IPS-18c (cell line): ENCODE results near the gene SYT5.
"Not testable (repeated sequence)": the region's sequence is repeated elsewhere in the genome, so short reads cannot be mapped to it uniquely, and the experiment has no call there.

Source experiments
- H3K4me3 ChIP-seq: 2 replicates; pipeline ENCODE4 v1.7.0; 2013; ENCODE audit warnings: low read depth, mild to moderate bottlenecking, low read length, moderate library complexity; ENCODE audit not compliant: insufficient read depth
- H3K9me3 ChIP-seq: one replicate; pipeline ENCODE4 v1.6.1; 2013; ENCODE audit warnings: mild to moderate bottlenecking, low read length, moderate library complexity; ENCODE audit not compliant: control insufficient read depth, insufficient read depth

Gene SYT5

DNA sequence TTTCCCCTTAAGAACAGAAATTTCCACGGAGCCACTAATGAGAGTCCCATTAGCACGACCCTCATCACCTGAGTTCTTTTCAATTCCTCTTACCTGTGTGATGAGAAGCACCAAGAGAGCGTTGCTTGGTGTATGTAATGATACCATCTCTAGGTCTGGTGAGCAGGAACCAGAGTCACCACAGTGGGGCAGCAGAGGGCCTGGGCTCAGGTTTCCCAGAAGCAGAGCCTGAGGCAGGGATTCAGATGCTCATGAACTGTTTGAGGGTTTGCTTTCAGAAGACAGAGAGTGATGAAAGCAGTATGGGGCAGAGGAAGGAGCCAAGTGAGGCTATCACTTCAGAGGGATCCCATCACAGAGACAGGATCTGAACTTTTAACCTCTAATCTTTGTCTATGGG is 32.4 kb upstream of the SYT5 start:
- peaks cover 5% of the 10 kb centered on the region for H3K9me3 ChIP-seq
- no peak overlapping the region for H3K4me3 ChIP-seq

DNA sequence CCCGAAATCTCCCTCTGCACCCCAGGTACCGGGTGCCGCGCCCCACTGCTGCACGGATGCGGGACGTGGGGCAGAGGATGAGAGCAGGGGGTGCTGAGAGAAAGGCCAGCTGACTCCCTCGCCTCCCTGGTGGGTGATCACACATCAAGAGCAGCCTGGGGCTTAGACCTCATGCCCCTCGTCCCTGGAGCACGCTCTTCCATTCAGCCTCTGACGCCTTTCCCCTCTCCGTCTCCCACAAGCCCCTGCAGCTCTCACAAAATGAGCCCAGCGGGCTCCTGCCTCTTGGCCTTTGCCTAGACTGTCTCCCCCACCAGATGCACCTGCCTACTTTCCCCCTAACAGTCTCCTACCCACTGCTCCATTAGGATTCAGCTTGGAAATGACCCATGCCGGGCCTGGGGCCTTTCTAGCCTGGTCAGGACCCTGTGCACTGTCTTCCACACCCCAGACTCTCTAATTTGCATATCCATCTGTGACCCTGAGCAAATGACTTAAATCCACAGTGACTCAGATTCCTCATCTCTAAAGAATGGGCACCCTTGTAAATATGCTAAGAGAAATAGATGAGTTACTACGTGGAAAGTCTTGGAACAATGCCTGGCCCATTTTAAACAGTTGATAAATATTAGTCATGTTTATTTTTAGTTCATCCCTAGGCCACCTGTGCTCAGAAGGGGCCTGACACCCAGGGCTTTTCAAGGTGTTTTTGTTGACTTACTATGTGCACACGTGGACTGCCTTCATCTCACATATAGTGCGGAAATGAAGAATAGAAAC is 29.8 kb upstream of the SYT5 start:
- H3K4me3 ChIP-seq: no peak overlapping the region
- peaks cover 5% of the 10 kb centered on the region for H3K9me3 ChIP-seq

DNA sequence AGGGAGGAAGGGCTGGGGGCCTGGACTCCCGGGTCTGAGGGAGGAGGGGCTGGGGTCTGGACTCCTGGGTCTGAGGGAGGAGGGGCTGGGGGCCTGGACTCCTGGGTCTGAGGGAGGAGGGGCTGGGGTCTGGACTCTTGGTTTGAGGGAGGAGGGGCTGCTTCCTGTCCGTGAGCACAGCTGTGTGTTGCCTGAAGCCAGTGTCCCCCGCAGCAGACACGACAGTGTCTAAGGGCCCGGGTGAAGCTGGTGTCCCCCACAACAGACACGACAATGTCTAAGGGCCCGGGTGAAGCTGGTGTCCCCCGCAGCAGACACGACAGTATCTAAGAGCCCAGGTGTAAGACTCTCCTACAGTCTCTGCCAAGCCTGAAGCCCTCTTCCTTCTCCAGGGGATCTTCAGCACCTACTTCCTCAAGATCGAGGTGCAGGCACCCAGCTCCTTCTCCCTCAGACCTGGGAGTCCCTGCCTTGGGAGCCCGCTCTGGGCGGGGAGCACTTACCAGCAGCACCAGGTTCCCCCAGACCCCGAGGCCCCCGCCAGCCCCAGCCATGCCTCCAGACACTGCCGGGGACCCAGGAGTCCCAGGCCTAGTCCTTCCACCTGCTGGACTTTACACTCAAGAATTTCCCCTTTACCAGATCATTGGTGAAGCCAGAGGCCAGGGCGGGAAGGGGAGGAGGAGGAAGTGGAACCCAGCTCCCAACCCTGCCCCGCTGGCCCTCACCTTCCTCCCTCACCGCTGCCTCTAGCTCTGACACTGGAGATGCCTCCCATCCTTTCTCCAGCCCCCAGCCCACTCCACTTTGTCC is 29.0 kb upstream of the SYT5 start, which contains the start of gene PTPRH:
TSS of gene PTPRH (minus strand) at position 622 of the 813 bp plus-strand sequence. CDS start at position 554, 68 bp downstream.
- Histone ChIP-seq H3K9me3 (peaks cover 5% of the 10 kb centered on the region), H3K4me3 (no peak within 1 kb of the TSS)

DNA sequence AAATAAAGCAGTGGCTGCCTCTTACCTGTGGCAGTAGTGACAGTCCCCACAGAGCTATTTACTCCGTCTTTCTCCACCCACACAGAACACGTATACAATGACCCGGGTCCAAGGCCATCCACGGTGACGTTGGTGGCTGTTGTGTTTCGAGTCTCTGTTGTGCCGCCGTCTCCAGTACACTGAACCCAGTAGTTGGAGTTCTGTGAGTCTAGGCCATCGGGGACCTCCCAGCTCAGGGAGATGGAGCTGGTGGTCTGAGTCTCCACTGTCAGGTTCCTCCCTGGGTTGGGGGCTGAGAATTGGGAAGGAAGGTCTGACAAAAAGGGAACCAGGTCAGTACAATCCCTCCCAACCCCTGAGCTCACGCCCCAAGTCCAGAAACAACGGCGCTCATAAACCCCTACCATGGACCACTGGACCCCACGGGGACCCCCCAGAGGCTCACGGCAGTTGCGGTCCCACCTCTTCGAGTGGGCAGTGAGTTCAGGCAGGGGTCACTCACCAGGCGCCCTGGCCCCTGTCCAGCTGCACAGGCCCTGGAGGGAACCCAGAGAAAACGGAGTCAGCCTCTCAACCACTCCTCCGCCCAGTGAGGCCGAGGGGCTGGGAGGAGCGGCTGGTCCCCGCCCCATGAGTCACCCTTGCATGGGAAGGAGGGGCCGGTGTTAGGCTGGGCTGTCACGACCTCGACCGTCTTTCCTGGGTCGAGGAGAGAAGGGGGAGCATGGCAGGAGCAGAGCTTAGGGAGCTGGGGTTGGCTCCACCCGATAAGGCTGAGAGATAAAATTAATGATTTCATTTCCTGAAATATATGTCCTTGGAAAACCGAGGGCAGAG is 26.8 kb upstream of the SYT5 start:
- H3K4me3 ChIP-seq: peak overlapping the region; percentile 36; the same call in 1 of the 2 replicates

GRCh38 chr19:55202199-55202598 is 22.1 kb upstream of the SYT5 start:
- H3K4me3 ChIP-seq, H3K9me3 ChIP-seq: not testable (repeated sequence)

More for the DNA sequence above, 26.8 kb upstream of the SYT5 start:
- H3K9me3 ChIP-seq: no peaks in the 10 kb centered on the region

GRCh38 chr19:55199620-55200204 is 19.6 kb upstream of the SYT5 start:
- Histone ChIP-seq H3K4me3 (no peak overlapping the region), H3K9me3 (no peaks in the 10 kb centered on the region)

DNA sequence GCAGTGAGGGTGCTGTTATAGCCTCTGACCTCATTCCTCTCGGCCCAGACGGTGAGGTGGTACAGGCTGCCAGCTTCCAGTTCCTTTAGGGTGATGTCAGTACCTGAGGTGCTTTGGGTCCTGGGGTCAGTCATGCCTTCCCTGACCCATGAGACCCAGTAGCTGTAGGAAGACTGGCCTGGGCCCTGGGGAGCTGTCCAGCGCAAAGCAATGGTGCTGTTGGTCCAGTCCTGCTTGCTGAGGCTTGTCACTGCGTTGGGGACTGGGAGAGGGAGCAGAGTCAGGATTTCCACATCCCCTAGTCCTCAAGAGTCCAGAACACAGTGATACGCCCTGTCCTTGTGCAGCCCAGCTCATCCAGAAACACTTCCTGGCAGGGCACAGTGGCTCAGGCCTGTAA is 18.6 kb upstream of the SYT5 start:
- no peaks in the 10 kb centered on the region for H3K9me3 ChIP-seq
- no peak overlapping the region for H3K4me3 ChIP-seq

- H3K9me3 ChIP-seq: no peaks in the 10 kb centered on the region
- H3K4me3 ChIP-seq: no peak overlapping the region
These were observed 17.4 kb upstream of the SYT5 start for GRCh38 chr19:55197528-55197927.

DNA sequence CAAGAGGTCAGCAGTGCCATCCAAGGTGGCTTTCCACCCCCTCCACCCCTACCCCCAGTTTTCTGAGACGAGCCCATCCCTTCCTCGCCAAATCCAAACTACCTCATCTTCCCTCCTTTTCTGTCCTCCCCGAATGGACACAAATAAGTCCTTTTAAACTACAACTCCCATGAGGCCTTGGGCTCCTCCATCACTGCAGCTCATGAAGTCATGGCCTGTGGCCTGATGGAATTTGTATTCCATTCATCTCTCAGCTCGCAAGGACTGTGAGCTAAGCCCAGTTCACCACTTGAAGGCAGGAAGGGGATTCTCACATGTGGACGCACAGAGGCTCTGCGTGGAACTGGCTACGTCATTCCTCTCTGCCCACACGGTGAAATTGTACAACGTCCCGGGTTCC is 16.7 kb upstream of the SYT5 start:
- H3K4me3 ChIP-seq: no peak overlapping the region
- H3K9me3 ChIP-seq: no peaks in the 10 kb centered on the region

GRCh38 chr19:55193481-55193880 is 13.4 kb upstream of the SYT5 start:
- Histone ChIP-seq H3K4me3 (no peak overlapping the region), H3K9me3 (no peaks in the 10 kb centered on the region)

- Histone ChIP-seq H3K4me3 (no peak overlapping the region), H3K9me3 (no peaks in the 10 kb centered on the region)
These were observed 9.3 kb upstream of the SYT5 start for GRCh38 chr19:55189403-55189835.

GRCh38 chr19:55188625-55189024 is 8.5 kb upstream of the SYT5 start:
- no peaks in the 10 kb centered on the region for H3K9me3 ChIP-seq

DNA sequence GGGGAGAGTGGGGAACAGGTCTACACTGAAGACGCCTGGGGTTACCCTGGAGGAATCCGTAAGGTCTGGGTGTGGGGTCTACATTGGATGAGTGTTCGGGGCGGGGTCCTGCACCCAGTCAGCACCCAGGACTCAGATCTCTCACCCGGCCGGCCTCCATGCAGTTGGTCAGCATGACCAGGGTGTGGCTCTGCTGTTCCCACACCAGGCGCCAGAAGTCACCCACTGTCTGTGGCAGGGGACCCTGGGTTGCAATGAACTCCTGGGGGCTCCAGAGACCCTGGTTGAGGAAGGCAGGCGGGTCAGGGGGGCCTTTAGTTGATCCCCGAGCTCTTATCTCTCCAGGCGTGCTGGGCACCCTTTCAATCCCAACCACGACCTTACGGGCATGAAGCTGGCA is 6.0 kb upstream of the SYT5 start:
- peaks cover 3% of the 10 kb centered on the region for H3K9me3 ChIP-seq
- no peak overlapping the region for H3K4me3 ChIP-seq

More at GRCh38 chr19:55188625-55189024, 8.5 kb upstream of the SYT5 start:
- H3K4me3 ChIP-seq: no peak overlapping the region

DNA sequence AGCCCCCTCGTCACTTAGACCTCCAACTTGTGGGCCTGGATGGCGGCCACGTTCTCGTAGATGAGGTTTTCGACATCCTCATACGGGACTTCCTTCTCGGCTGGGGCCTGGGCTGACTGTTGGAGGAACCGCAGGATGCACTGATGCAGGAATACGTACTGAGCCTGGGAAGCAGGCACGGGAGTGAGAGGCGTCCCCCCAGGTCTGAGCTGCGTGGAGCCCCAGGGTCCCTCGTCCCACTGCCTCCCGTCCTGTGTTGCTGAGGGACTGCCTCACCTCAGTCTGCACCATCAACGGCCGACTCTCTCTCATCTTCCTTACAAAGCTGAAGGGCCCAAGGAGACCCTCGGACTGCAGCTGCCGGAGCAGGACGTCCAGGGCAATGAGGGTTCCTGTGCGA is 1.7 kb upstream of the SYT5 start:
- Histone ChIP-seq H3K9me3 (peaks cover 3% of the 10 kb centered on the region), H3K4me3 (no peak overlapping the region)

- Histone ChIP-seq H3K4me3 (peak overlapping the region; percentile 71), H3K9me3 (peaks cover 3% of the 10 kb centered on the region)
These were observed 1.1 kb downstream of the SYT5 start for GRCh38 chr19:55178781-55179599.

DNA sequence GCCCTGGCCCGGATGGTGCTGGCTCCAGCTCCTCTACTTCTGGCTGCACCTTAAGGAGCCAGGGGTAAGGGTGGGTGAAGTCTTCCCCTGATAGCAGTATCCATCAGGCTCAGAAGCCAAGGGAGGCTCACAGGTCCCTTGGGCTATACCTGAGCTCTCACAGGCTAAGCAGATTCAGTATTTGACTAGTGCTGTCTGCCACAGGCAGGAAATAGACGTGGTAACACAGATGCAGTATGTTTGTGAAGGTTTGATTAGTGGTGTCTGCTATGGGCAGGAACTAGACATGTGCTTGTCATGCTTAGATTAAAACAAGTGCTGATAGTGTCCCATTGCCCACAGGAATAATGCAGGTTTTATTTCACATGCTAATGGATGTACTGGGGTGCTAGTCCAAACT is 4.0 kb downstream of the SYT5 start:
- Histone ChIP-seq H3K4me3 (no peak overlapping the region), H3K9me3 (no peaks in the 10 kb centered on the region)
